ENCODE results near the gene CST1. TPM values are rescaled to one million over a fixed set of nuclear protein-coding genes. Genes with fewer than 3 reads are reported as not detected.
"Not testable (repeated sequence)": the region's sequence is repeated elsewhere in the genome, so short reads cannot be mapped to it uniquely, and the experiment has no call there.

Gene CST1
- total RNA-seq, 4 donors from 2014 or later, result 6.8 TPM; not detected in 3

GRCh38 chr20:23752481-23753193 is 1.9 kb upstream of the CST1 start:
- 83 to 90% methylated on average over 11 of the region's 11 CpGs for WGBS, 2 donors
- TF ChIP-seq CTCF (IDR thresholded peaks at IDR 0.05), result no peak
- no peak for TF ChIP-seq POLR2A (IDR thresholded peaks at IDR 0.05)
- DNase-seq (ENCODE audit: low spot score in 2 of 2), result no peak
- H3K4me3 ChIP-seq (ENCODE audit: low read depth, poor library complexity, severe bottlenecking), result no peak overlapping the region
- intact Hi-C loops (cut with DNase I; ENCODE audit: low total_unique reads), result no loop called here

- intact Hi-C loops (cut with DNase I; ENCODE audit: low total_unique reads), result no loop called here
- no peak overlapping the region for H3K4me3 ChIP-seq (ENCODE audit: low read depth, poor library complexity, severe bottlenecking)
- 84 to 85% methylated on average over 4 of the region's 4 CpGs for WGBS, 2 donors
- DNase-seq (ENCODE audit: low spot score in 2 of 2), result no peak
- TF ChIP-seq CTCF (IDR thresholded peaks at IDR 0.05) (no peak), POLR2A (IDR thresholded peaks at IDR 0.05) (no peak)
Observed at GRCh38 chr20:23752019-23752418, 1.3 kb upstream of the CST1 start.

DNA sequence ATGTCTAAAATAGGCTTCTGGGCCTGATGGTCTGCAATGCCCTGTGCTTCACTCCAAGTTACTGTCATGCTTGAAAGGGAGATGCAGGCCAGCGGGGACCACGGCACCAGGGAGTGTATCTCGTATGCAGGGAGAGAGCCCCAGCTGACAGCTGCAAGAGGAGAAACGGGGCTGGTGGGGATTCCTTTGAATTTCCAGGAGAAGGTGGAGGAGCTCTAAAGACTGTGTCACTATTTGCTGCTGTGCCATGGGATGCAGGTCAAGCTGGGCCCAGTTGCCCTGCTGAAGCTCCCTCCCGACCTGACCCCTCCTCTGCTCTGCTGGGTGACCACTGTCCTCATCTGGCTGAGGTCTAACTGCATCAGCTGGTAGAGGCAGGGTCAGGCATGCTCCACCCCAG is 989 bp downstream of the CST1 start:
- H3K4me3 ChIP-seq (ENCODE audit: low read depth, poor library complexity, severe bottlenecking), result no peak overlapping the region
- TF ChIP-seq POLR2A (IDR thresholded peaks at IDR 0.05) (no peak), CTCF (IDR thresholded peaks at IDR 0.05) (no peak)
- no peak for DNase-seq (ENCODE audit: low spot score in 2 of 2)
- 79 to 85% methylated on average over 5 of the region's 5 CpGs for WGBS, 2 donors
- intact Hi-C loops (cut with DNase I; ENCODE audit: low total_unique reads), result no loop called here

DNA sequence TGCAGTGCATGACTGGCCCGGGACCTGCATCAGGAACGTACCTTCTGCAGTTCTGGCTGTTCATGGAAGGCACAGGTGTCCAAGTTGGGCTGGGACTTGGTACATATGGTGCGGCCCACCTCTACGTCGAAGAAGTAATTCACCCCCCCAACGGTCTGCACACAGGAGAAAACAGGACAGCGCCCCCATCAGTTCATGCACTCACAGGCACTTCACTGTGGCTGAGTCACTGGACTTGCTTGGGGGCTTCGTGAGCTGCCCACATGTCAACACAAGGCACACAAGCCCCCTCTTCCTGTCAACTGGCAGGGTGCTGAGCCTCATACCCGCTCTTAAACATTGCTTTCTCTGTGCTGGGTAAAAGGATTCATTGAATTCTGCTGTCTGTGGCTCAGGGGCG is 1.8 kb downstream of the CST1 start:
- DNase-seq (ENCODE audit: low spot score in 2 of 2); intact Hi-C loops (cut with DNase I; ENCODE audit: low total_unique reads); H3K4me3 ChIP-seq (ENCODE audit: low read depth, poor library complexity, severe bottlenecking): not testable (repeated sequence)
- 80 to 83% methylated on average over 10 of the region's 10 CpGs for WGBS, 2 donors

DNA sequence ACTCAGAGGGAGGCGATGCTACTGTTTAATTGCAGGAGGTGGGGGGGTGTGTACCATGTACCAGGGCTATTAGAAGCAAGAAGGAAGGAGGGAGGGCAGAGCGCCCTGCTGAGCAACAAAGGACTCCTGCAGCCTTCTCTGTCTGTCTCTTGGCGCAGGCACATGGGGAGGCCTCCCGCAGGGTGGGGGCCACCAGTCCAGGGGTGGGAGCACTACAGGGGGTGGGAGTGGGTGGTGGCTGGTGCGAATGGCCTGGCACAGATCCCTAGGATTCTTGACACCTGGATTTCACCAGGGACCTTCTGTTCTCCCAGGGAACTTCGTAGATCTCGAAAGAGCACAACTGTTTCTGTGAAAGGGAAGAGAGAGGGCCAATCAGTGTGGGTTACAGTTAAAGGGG is 3.2 kb downstream of the CST1 start:
- DNase-seq (ENCODE audit: low spot score in 2 of 2); H3K4me3 ChIP-seq (ENCODE audit: low read depth, poor library complexity, severe bottlenecking); intact Hi-C loops (cut with DNase I; ENCODE audit: low total_unique reads): not testable (repeated sequence)
- WGBS, 2 donors, result 60 to 61% methylated on average over 7 of the region's 7 CpGs

- DNase-seq (ENCODE audit: low spot score in 2 of 2); H3K4me3 ChIP-seq (ENCODE audit: low read depth, poor library complexity, severe bottlenecking); intact Hi-C loops (cut with DNase I; ENCODE audit: low total_unique reads): not testable (repeated sequence)
- 61 to 73% methylated on average over 3 to 4 of the region's 4 CpGs for WGBS, 2 donors
Observed at GRCh38 chr20:23747092-23747491, 3.6 kb downstream of the CST1 start.

DNA sequence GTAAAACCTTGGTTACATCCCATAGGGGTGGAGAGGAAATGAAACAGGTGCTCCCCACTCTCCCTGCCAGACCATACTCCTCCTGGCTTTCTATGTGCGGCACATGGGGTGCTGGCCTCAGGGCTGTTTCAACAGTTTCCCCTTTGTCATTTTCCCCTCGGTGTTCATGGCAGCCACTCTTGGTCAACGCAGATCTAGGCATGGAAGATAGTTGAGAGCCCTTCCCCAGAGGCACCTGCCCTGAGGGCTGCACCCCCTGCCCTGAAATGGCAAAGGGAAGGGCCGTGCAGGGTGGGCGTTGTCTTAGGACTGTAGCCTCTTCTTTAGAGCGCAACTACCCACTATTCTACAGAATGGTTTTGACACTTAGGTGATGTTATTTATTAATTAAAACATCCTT is 4.4 kb downstream of the CST1 start:
- WGBS, 2 donors, result 41 to 89% methylated on average over 6 of the region's 6 CpGs
- TF ChIP-seq CTCF (IDR thresholded peaks at IDR 0.05), result no peak
- TF ChIP-seq POLR2A (IDR thresholded peaks at IDR 0.05), result no peak
- no peak overlapping the region for H3K4me3 ChIP-seq (ENCODE audit: low read depth, poor library complexity, severe bottlenecking)
- DNase-seq (ENCODE audit: low spot score in 2 of 2), result no peak
- intact Hi-C loops (cut with DNase I; ENCODE audit: low total_unique reads), result no loop called here

All from lower leg skin (tissue), 4 donors.